Nephron (organoid): Measurements from ENCODE around the gene FAM200C.
A peak's percentile ranks its signal among the peaks of the same experiment; 100 is the strongest.

Experiments used
- H3K27ac Mint-ChIP-seq, 3 experiments: 2 replicates each; pipeline ENCODE4 v1.8.0; 2020; ENCODE audit warnings: mixed read lengths in 3 of 3, mild to moderate bottlenecking in 2 of 3, moderate library complexity in 1 of 3
- H3K27me3 Mint-ChIP-seq: 2 replicates; pipeline ENCODE4 v1.8.0; 2021; ENCODE audit warnings: low read depth, mild to moderate bottlenecking, moderate library complexity, mixed read lengths
- H3K36me3 Mint-ChIP-seq: 2 replicates; pipeline ENCODE4 v1.8.0; 2020; ENCODE audit warnings: low read depth, mixed read lengths
- H3K4me1 Mint-ChIP-seq: 2 replicates; pipeline ENCODE4 v1.8.0; 2020; ENCODE audit warnings: mixed read lengths
- H3K4me3 Mint-ChIP-seq, 3 experiments: 2 replicates each; pipeline ENCODE4 v1.8.0; 2020; ENCODE audit warnings: mild to moderate bottlenecking in 3 of 3, mixed read lengths in 3 of 3, moderate library complexity in 2 of 3
- H3K9me3 Mint-ChIP-seq: 2 replicates; pipeline ENCODE4 v1.8.0; 2020; ENCODE audit warnings: mixed read lengths
- TF ChIP-seq, protein P1 (sequence below), 3 experiments: fragments of 200-600 bp; sonication (generic); IDR thresholded peaks; one replicate each; pipeline ENCODE4 v1.5.0; 2021; ENCODE audit warnings: antibody characterized with exemption in 3 of 3; ENCODE audit not compliant: unreplicated experiment in 3 of 3

Gene FAM200C

DNA sequence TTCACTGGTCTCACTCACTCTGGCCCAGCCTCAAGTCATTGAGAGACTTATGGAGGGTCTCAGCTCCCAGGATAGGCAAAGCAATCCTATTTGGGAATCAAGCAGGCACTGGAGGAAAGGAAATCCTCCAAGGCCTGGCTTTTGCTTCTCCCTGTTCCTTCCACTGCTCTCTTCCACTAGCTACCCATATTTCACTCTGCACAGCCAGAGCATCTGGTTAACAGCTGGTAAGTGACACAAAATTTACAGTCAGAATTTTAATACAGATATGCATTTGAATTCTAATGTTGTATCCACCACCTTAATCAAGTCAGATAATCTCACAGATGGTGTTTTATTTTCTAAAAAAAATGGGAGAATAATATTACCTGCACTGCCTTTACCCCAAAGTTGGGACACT is 28.6 kb downstream of the FAM200C start:
- Mint-ChIP-seq H3K4me3 (peak overlapping the region; percentile 74 to 84 (median 81)), H3K27ac (peak overlapping the region; percentile 32 to 77 (median 63)), H3K9me3 (peaks cover 2% of the 10 kb centered on the region), H3K36me3 (no peaks in the 10 kb centered on the region), H3K4me1 (peaks cover 30% of the 10 kb centered on the region), H3K27me3 (peaks cover 56% of the 10 kb centered on the region)
- TF ChIP-seq, protein P1, sequence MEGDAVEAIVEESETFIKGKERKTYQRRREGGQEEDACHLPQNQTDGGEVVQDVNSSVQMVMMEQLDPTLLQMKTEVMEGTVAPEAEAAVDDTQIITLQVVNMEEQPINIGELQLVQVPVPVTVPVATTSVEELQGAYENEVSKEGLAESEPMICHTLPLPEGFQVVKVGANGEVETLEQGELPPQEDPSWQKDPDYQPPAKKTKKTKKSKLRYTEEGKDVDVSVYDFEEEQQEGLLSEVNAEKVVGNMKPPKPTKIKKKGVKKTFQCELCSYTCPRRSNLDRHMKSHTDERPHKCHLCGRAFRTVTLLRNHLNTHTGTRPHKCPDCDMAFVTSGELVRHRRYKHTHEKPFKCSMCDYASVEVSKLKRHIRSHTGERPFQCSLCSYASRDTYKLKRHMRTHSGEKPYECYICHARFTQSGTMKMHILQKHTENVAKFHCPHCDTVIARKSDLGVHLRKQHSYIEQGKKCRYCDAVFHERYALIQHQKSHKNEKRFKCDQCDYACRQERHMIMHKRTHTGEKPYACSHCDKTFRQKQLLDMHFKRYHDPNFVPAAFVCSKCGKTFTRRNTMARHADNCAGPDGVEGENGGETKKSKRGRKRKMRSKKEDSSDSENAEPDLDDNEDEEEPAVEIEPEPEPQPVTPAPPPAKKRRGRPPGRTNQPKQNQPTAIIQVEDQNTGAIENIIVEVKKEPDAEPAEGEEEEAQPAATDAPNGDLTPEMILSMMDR (IDR thresholded peaks at IDR 0.05; ENCODE audit: unreplicated experiment in 3 of 3) = no peak

DNA sequence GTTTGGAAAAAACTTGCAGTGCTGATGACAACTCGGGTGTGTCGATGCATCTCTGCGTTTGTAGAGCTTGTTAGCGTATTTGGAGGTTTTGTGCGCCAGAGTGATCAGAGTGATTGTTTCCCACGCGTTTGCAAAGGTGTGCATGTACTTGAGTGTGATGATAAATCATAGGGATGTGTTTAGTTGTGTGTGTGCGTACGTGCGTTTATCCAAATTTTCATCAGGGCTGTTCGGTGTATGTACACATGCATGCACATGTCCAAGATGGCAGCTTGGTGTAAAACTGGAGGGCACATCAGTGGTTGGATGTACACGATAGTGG is 29.2 kb downstream of the FAM200C start:
- TF ChIP-seq, protein P1 (IDR thresholded peaks at IDR 0.05; ENCODE audit: unreplicated experiment in 3 of 3) = no peak
- Mint-ChIP-seq H3K4me3 (peak overlapping the region; percentile 74 to 84 (median 81)), H3K36me3 (no peaks in the 10 kb centered on the region), H3K4me1 (peaks cover 30% of the 10 kb centered on the region), H3K27ac (peak overlapping the region; percentile 32 to 77 (median 63)), H3K9me3 (peaks cover 2% of the 10 kb centered on the region), H3K27me3 (peaks cover 56% of the 10 kb centered on the region)

DNA sequence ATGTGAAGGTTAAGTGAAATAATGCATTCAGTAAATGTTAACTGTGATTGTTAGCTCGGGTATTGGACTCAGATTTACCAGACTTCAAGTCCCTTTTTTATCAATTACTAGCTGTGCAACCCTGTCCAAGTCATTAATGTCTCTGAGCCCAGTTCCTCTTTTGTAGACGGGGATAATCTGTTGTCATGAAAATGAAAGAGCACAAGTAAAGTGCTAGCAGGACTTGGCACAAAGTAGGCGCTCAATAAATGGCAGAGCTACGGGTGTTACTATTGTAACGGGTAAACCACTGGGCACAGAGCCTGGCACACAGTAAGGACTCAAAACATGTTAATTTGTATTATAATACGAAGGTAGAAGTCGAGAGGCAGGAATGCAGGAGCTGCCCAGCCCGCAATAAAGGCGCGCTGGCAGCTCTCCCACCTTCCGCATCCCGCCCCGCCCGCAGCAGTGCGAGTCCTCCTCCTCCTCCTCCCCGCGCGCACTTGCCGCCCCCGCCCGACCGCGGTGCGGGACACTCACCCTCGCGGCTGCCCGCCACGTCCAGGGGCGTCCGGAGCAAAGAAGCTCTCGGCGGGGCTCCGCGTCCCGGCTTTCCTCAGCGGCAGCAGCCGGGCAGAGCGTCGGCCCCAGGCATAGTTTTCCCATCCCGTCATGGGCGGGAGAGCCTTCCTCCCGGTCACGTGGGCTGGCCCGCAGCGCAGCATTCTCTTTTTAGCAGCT is 29.7 kb downstream of the FAM200C start, which contains the start of gene C1QTNF2:
C1QTNF2 (minus strand) TSS at position 637 of the 723 bp plus-strand sequence. CDS start 15,615 bp downstream, outside the sequence.
- TF ChIP-seq, protein P1 (IDR thresholded peaks at IDR 0.05; ENCODE audit: unreplicated experiment in 3 of 3) = no peak
- Mint-ChIP-seq H3K27me3 (peaks cover 54% of the 10 kb centered on the region), H3K4me1 (peaks cover 30% of the 10 kb centered on the region), H3K27ac (peak within 1 kb of the TSS; percentile 32 to 77 (median 63)), H3K36me3 (no peaks in the 10 kb centered on the region), H3K9me3 (peaks cover 2% of the 10 kb centered on the region), H3K4me3 (peak within 1 kb of the TSS; percentile 74 to 84 (median 81))

DNA sequence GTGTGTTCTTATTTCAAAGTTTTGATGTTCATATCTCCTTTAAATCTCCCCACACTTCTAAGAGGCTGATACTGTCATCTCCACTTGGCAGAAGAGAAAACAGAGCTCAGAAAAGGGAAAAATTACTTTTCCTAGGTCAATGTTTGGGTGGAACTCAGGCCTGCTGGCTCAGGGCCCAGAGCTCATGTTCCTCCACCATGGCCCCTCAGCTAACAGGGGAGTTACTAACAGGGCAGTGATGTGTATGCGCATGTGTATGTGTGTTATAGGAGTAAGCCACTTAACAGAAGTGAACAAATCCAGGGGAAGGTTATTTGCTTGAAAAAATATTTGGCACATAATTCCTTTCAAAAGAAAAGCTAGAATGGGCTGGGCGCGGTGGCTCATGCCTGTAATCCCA is 32.0 kb downstream of the FAM200C start:
- Mint-ChIP-seq H3K4me1 (peaks cover 52% of the 10 kb centered on the region), H3K9me3 (peaks cover 2% of the 10 kb centered on the region), H3K27me3 (peaks cover 34% of the 10 kb centered on the region), H3K36me3 (no peaks in the 10 kb centered on the region), H3K4me3 (peak overlapping the region; percentile 3 to 52 (median 42)), H3K27ac (peak overlapping the region in 2 of 3 experiments; percentile 34 to 52)
- TF ChIP-seq, protein P1 (IDR thresholded peaks at IDR 0.05; ENCODE audit: unreplicated experiment in 3 of 3) = no peak

DNA sequence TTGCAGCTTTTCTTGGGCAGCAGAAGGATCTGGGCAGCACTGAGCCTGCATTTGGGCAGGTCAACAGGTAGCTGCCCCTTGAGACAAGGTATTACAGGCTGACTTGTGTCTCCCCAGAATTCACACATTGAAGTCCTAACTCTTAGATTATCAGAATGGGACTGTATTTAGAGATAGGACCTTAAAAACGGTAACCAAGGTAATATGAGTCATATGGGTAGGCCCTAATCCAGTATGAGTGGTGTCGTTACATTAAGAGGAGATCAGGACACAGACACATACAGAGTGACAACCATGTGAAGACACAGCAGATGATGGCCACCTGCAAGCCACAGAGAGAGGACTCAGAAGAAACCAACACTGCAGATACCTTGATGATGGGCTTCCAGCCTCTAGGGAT is 32.6 kb downstream of the FAM200C start:
- Mint-ChIP-seq H3K4me3 (peak overlapping the region in 1 of 3 experiments; percentile 7), H3K36me3 (no peaks in the 10 kb centered on the region), H3K4me1 (peaks cover 58% of the 10 kb centered on the region), H3K27me3 (peaks cover 29% of the 10 kb centered on the region), H3K27ac (peak overlapping the region in 1 of 3 experiments; percentile 52), H3K9me3 (peaks cover 2% of the 10 kb centered on the region)
- TF ChIP-seq, protein P1 (IDR thresholded peaks at IDR 0.05; ENCODE audit: unreplicated experiment in 3 of 3) = no peak

DNA sequence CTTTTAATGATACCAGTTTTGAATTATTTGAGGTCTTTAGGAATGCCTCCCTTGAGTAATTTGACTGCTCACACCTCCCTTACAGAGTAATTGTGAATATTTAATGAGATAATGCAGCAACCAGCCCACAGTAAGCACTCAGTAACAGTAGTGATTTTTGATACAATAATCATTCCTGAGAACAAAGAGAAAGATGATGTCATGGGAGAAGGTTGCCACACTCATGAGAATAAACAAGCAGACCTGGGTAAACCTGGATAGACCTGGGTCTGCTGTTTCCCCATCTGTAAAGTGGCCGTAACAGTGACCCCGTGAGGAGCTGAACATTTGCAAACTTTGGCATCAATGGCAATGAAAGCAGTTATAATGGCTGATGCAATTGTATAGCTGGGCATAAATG is 33.6 kb downstream of the FAM200C start:
- peaks cover 68% of the 10 kb centered on the region for H3K4me1 Mint-ChIP-seq

More for the DNA sequence above, 33.6 kb downstream of the FAM200C start:
- Mint-ChIP-seq H3K9me3 (peaks cover 2% of the 10 kb centered on the region), H3K27me3 (peaks cover 24% of the 10 kb centered on the region), H3K4me3 (no peak overlapping the region), H3K36me3 (no peaks in the 10 kb centered on the region), H3K27ac (peak overlapping the region in 1 of 3 experiments; percentile 28)
- TF ChIP-seq, protein P1 (IDR thresholded peaks at IDR 0.05; ENCODE audit: unreplicated experiment in 3 of 3) = no peak
